ENCODE measurements around the gene ARID4B. TPM values are rescaled to one million over a fixed set of nuclear protein-coding genes. Genes with fewer than 3 reads are reported as not detected.

The ARID4B gene
- total and polyA plus RNA-seq, 9 donors, result 19.6 to 52.0 (median 40.6) TPM

- Histone ChIP-seq H3K36me3 (no peaks in the 10 kb centered on the region), H3K27ac (peak overlapping the region; percentile 82 to 95), H3K4me1 (ENCODE audit: insufficient read depth) (peaks cover 9% of the 10 kb centered on the region), H3K9me3 (no peaks in the 10 kb centered on the region), H3K27me3 (no peaks in the 10 kb centered on the region), H3K4me3 (peak overlapping the region; percentile 89)
- TF ChIP-seq, protein P1, sequence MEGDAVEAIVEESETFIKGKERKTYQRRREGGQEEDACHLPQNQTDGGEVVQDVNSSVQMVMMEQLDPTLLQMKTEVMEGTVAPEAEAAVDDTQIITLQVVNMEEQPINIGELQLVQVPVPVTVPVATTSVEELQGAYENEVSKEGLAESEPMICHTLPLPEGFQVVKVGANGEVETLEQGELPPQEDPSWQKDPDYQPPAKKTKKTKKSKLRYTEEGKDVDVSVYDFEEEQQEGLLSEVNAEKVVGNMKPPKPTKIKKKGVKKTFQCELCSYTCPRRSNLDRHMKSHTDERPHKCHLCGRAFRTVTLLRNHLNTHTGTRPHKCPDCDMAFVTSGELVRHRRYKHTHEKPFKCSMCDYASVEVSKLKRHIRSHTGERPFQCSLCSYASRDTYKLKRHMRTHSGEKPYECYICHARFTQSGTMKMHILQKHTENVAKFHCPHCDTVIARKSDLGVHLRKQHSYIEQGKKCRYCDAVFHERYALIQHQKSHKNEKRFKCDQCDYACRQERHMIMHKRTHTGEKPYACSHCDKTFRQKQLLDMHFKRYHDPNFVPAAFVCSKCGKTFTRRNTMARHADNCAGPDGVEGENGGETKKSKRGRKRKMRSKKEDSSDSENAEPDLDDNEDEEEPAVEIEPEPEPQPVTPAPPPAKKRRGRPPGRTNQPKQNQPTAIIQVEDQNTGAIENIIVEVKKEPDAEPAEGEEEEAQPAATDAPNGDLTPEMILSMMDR (IDR thresholded peaks at IDR 0.05), result no peak
- peak; percentile 12 to 71 (median 62) for DNase-seq
- WGBS, 3 donors, result 0 to 1% (median 0%) methylated on average over 37 to 78 of the region's 78 CpGs
- intact Hi-C loops (cut with DNase I), result no loop called here
These were observed 1.0 kb downstream of the ARID4B start for GRCh38 chr1:235326719-235327558.

GRCh38 chr1:235325854-235326253 is 2.1 kb downstream of the ARID4B start:
- TF ChIP-seq, protein P1 (IDR thresholded peaks at IDR 0.05), result no peak
- TF ChIP-seq POLR2A (IDR thresholded peaks at IDR 0.05) (no peak), EP300 (IDR thresholded peaks at IDR 0.05) (no peak)
- intact Hi-C loops (cut with DNase I), result no loop called here
- no peaks in the 10 kb centered on the region for H3K27me3 ChIP-seq
- H3K27ac ChIP-seq, result no peak overlapping the region
- 18 to 22% (median 20%) methylated on average over 2 of the region's 2 CpGs for WGBS, 3 donors
- H3K4me1 ChIP-seq (ENCODE audit: insufficient read depth), result peaks cover 9% of the 10 kb centered on the region
- peak overlapping the region; percentile 89 for H3K4me3 ChIP-seq
- DNase-seq, result no peak
- H3K36me3 ChIP-seq, result no peaks in the 10 kb centered on the region
- no peaks in the 10 kb centered on the region for H3K9me3 ChIP-seq

GRCh38 chr1:235325139-235325538 is 2.8 kb downstream of the ARID4B start:
- no peak for TF ChIP-seq EP300 (IDR thresholded peaks at IDR 0.05)
- TF ChIP-seq, protein P1 (IDR thresholded peaks at IDR 0.05), result no peak
- TF ChIP-seq POLR2A (IDR thresholded peaks at IDR 0.05), result no peak
- H3K27ac ChIP-seq, result no peak overlapping the region
- no peaks in the 10 kb centered on the region for H3K9me3 ChIP-seq
- intact Hi-C loops (cut with DNase I), result no loop called here
- H3K4me1 ChIP-seq (ENCODE audit: insufficient read depth), result peaks cover 10% of the 10 kb centered on the region
- 7 to 12% (median 10%) methylated on average over 3 of the region's 3 CpGs for WGBS, 3 donors
- no peaks in the 10 kb centered on the region for H3K36me3 ChIP-seq
- H3K4me3 ChIP-seq, result no peak overlapping the region
- no peak for DNase-seq
- no peaks in the 10 kb centered on the region for H3K27me3 ChIP-seq

DNA sequence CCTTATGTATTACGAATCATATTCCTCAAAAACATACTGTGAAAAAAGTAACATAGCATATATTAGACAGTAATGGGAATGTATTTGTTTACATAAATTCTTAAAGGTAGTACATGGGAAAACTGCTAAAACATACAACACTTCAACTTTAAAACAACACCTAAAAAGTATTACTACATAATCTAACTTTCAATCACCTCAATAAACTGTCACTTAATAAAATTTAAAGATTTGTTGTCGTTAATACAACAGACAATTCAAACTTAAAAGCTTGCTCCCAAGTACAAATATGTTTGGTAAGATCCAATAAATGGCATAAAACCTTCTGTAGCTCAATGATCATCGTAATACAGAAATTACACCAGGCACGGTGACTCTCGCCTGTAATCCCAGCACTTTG is 3.7 kb downstream of the ARID4B start:
- TF ChIP-seq, protein P1 (IDR thresholded peaks at IDR 0.05), result no peak
- TF ChIP-seq POLR2A (IDR thresholded peaks at IDR 0.05), result no peak
- no peak for TF ChIP-seq EP300 (IDR thresholded peaks at IDR 0.05)
- intact Hi-C loops (cut with DNase I), result no loop called here
- no peak for DNase-seq
- 90 to 93% (median 93%) methylated on average over 5 of the region's 5 CpGs for WGBS, 3 donors
- H3K4me3 ChIP-seq, result no peak overlapping the region
- peaks cover 8% of the 10 kb centered on the region for H3K4me1 ChIP-seq (ENCODE audit: insufficient read depth)
- no peaks in the 10 kb centered on the region for H3K9me3 ChIP-seq
- no peak overlapping the region for H3K27ac ChIP-seq
- H3K27me3 ChIP-seq, result no peaks in the 10 kb centered on the region
- no peaks in the 10 kb centered on the region for H3K36me3 ChIP-seq
